HG02798 (cell line): ENCODE data around the gene LCE1C.

Experiments used
- ATAC-seq: cut with Tn5 transposase; IDR thresholded peaks from one replicate; pipeline ENCODE4 v1.9.1; 2021; ENCODE audit warnings: mild to moderate bottlenecking; ENCODE audit not compliant: unreplicated experiment, poor library complexity

LCE1C gene, protein sequence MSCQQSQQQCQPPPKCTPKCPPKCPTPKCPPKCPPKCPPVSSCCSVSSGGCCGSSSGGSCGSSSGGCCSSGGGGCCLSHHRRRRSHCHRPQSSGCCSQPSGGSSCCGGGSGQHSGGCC

GRCh38 chr1:152806576-152806975 is at the start of gene LCE1C:
Gene LCE1C, minus strand, starts transcription at chr1:152806651. Its CDS starts 1,173 bp downstream, at chr1:152805478.
- ATAC-seq: no peak

- no peak for ATAC-seq
Measured at GRCh38 chr1:152855661-152856060, 49.2 kb upstream of the LCE1C start.

GRCh38 chr1:152842556-152842955 is 36.1 kb upstream of the LCE1C start, which contains the start of gene LCE6A:
Gene LCE6A, plus strand, starts transcription at chr1:152842856. Its CDS starts 665 bp downstream, at chr1:152843521.
- ATAC-seq: no peak

- ATAC-seq: no peak
Measured at GRCh38 chr1:152836870-152837269, 30.4 kb upstream of the LCE1C start.

DNA sequence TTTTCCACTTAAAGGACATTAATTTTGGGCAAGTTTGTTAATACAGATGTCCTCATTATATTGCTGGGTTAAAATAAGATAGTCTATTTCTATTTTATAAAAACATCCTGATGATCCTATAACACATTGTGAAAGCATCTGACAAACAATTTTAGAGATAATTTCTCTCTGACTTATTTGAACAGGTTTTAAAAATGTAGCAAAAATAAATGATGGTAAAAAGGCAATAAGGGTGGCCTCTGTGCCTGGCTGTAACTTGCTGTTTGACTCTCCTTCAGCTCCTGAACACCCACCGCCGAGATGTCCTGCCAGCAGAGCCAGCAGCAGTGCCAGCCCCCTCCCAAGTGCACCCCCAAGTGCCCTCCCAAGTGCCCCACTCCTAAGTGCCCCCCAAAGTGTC is 20.7 kb upstream of the LCE1C start, which contains the start of gene LCE1A:
Gene LCE1A, plus strand, starts transcription at position 301 of the 400 bp plus-strand sequence. Its CDS starts 0 bp downstream, at position 301.
- no peak for ATAC-seq

DNA sequence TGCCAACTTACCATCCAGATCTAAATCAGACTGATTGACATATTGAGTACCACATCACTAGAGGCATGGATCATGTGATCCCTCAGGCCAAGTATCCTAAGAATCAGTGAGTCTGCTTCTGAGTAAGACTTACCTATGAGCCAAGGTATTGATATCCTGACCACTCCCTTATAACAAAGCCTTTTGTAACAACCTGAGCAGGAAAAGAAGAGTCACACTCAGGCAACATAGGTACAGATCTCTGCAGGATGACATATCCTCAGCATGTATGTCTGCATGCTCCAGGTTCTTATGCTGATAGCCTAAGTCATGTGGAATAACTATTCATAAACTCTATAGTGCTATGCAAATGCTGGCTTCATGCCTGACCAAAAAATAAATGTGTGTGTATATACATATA is 18.5 kb upstream of the LCE1C start:
- no peak for ATAC-seq

DNA sequence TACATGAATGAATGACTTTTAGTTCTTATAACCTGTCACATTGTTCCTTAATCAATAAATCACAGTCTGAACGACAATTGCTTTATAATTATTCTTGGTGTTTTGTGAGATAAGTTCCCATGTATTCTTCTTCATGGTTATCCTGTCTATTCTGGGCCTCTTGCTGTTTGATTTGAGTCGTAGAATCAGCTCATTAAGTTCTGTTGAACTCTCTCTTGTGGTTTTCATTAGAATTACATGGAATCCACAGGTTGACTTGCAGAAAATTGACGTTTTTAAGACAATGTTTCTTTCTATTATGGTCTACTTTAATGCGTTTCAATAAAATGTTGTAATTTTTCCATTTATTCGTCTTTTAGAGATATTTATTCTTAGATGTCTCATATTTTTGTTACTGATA is 16.8 kb upstream of the LCE1C start:
- ATAC-seq: no peak

DNA sequence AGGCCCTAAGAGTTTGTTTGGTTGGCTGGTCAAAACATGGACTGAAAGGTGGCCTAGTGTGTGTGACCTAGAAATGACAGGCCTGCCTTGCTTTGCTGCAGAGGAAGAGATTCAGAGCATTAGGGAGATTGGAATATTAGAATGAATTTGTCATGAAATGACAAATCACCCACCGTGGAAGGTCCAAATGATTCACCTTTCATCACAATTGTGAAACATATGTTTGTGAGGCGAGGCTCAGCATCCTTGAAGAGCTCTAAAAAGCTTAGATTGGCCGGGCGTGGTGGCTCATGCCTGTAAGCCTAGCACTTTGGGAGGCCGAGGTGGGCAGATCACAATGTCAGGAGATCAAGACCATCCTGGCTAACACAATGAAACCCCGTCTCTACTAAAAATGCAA is 10.9 kb upstream of the LCE1C start:
- ATAC-seq: no peak

DNA sequence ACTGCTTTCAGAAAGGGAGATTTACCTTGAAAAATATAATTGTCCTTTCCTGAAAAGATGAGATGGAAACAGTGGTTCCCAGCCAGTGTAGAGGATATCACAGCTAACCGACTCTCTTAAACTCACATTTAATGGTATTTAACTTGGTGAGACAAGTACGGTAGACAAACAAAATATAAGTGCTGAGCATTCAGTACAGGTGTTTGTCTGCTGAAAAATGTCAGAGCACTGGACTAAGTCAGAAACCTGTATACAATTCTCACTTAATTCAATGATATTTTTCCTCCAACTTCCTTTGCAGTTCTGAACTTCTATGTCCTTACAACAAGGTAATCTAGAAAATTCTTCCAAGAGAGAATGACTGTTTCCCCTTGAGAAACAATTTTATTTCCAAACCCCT is 5.2 kb upstream of the LCE1C start, which contains the start of gene LCE1B:
Gene LCE1B, plus strand, starts transcription at position 301 of the 400 bp plus-strand sequence. CDS start 476 bp downstream, outside the sequence.
- ATAC-seq: no peak

DNA sequence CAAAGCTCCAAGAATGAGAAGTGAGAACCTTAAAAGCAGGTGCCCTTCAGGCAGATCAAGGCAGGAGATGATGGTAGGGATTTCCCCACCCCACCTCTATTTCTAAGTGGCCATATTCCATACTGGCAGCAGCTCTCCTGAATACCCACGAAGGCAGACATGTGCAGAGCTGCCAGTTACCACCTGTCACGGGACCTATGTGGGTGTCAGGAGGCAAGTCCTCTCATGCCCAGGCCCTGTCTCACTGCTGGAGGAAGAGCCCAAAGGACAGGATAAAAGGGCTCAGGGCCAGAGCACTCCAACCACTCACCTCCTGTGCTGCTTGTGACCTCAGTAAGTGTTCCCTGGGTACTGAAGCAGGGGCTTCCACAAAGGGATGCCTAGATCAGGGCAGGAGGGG is 4.6 kb upstream of the LCE1C start:
- ATAC-seq: no peak

- ATAC-seq: no peak
Measured at GRCh38 chr1:152801333-152801732, 5.1 kb downstream of the LCE1C start.

DNA sequence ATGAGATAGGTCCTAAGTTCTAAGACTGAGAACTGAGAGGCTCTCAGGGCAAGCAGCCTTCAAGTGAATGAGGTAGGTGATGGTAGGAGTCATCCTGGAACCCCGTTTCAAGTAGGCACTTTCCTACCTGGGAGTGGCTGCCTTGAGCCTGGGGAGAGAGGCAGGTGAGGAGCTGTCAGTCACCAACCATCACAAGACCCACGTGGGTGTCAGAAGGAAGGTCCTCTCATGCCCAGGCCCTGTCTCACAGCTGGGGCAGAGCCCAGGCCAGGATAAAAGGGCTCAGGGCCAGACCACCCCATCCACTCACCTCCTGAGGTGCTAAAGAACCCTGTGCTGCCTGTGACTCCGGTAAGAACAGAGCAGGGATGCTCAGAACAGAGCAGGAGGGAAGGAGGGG is 10.0 kb downstream of the LCE1C start, which contains the start of gene LCE1D:
Gene LCE1D, plus strand, starts transcription at position 301 of the 400 bp plus-strand sequence. CDS start 1,074 bp downstream, outside the sequence.
- ATAC-seq: no peak

DNA sequence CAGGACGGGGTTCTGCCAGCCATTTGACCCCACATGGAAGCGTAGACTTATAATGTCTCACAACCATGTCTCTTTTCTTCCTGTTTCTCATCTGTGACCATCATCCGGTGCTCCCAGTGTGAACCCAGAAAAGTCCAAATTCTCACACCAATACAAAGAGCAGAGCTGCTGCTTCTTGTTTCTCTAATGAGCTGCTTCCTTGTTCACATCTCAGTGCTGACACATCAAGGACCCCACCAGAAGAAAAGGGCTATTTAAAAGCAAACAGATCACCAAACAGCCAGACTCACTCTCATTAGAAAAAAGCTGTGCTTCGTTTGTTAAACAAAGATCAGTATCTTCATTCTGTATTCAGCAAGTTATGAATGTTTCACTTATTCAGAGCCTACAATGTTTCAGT is 10.8 kb downstream of the LCE1C start:
- no peak for ATAC-seq

GRCh38 chr1:152786077-152786476 is 20.4 kb downstream of the LCE1C start, which contains the start of gene LCE1E:
Gene LCE1E, plus strand, starts transcription at chr1:152786257. Its CDS starts 1,043 bp downstream, at chr1:152787300.
- ATAC-seq: no peak

DNA sequence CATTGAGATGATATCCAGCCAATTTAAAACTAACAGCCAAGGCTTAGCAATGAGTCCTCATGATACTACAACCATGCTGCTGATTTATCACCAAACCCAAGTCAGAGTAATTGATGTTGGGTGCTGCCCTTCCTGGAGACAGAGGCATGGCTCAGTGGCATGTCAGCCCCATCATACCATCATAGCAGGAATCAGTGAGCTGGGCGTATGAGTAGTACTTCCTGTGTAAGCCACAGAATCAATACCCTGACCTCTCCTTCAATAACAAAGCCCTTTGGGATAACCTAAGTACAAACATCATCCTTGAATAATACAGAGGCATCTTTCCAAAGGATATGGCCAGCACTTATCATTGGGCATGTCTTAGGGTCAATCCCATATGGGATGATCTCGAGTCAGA is 23.4 kb downstream of the LCE1C start:
- ATAC-seq: no peak

- no peak for ATAC-seq
Measured at GRCh38 chr1:152777510-152778137, 28.8 kb downstream of the LCE1C start.

DNA sequence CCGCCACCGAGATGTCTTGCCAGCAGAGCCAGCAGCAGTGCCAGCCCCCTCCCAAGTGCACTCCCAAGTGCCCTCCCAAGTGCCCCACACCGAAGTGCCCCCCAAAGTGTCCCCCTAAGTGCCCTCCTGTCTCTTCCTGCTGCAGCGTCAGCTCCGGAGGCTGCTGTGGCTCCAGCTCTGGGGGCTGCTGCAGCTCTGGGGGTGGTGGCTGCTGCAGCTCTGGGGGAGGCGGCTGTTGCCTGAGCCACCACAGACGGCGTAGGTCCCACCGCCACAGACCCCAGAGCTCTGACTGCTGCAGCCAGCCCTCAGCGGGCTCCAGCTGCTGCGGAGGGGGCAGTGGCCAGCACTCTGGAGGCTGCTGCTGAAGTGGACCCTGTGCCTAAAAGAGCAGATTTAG is 30.1 kb downstream of the LCE1C start:
- no peak for ATAC-seq

- ATAC-seq: no peak
Measured at GRCh38 chr1:152774875-152775274, 31.6 kb downstream of the LCE1C start, which contains the start of gene LCE1F. Gene LCE1F, plus strand, starts transcription at chr1:152775140. Its CDS starts 1,232 bp downstream, at chr1:152776372.

- no peak for ATAC-seq
Measured at GRCh38 chr1:152770411-152770810, 36.0 kb downstream of the LCE1C start.

GRCh38 chr1:152768847-152769533 is 37.5 kb downstream of the LCE1C start:
- ATAC-seq: no peak

GRCh38 chr1:152761609-152762213 is 44.7 kb downstream of the LCE1C start:
- no peak for ATAC-seq
